Measurements from ENCODE around the gene SPRR4.
A peak's percentile ranks its signal among the peaks of the same experiment; 100 is the strongest.

The SPRR4 gene, protein sequence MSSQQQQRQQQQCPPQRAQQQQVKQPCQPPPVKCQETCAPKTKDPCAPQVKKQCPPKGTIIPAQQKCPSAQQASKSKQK

DNA sequence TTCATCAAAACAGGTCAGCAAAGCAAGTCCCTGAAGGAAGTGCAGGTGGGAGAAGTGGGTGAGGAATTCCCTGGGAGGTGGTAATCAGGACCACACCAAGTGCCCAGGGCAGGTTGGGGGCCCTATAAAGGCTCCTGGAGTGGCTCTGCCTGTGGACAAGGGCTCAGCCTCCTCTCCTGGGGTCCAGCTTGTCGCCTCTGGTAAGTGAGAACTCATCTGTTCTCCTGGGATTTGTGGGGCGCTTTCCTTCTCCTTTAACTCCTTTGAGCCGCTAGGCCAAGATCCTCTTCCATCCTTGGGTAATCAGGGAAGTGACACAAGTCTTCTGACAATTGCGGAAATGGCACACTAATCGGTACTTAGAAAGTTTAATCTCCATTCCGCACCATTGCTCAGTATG, at the start of gene SPRR4:
SPRR4 (plus strand) TSS at position 154 of the 400 bp plus-strand sequence. CDS start 1,243 bp downstream, outside the sequence.
- Mint-ChIP-seq H3K36me3 (no peaks in the 10 kb centered on the region), H3K4me3 (no peak within 1 kb of the TSS), H3K27ac (no peak within 1 kb of the TSS), H3K9me3 (no peaks in the 10 kb centered on the region), H3K4me1 (no peaks in the 10 kb centered on the region)
- no peak for DNase-seq (ENCODE audit: low spot score in 2 of 2)
- no peak for ATAC-seq

DNA sequence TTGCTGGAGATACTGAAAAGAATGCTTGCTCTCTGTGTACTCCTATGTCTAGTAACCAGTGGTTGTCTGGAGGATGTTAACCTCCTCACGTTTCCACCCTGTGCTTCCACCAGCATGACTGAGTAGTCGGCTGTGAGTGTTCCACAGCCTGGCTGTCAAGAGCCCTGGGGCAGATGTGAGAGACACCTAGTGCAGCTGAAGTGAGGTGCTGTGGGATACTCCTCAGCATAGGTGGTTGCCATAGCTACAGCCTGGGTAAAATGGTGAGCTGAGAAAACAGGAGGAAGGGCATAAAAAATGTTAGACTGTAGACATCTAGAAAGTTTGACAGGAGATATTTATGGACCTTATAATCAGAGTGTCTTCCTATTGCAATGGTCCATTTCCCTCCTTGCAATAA, 46.3 kb upstream of the SPRR4 start:
- ATAC-seq (no peak), DNase-seq (ENCODE audit: low spot score in 2 of 2) (no peak)
- Mint-ChIP-seq H3K36me3 (no peaks in the 10 kb centered on the region), H3K4me1 (no peaks in the 10 kb centered on the region), H3K9me3 (peaks cover 3% of the 10 kb centered on the region), H3K4me3 (no peak overlapping the region), H3K27ac (no peak overlapping the region)

DNA sequence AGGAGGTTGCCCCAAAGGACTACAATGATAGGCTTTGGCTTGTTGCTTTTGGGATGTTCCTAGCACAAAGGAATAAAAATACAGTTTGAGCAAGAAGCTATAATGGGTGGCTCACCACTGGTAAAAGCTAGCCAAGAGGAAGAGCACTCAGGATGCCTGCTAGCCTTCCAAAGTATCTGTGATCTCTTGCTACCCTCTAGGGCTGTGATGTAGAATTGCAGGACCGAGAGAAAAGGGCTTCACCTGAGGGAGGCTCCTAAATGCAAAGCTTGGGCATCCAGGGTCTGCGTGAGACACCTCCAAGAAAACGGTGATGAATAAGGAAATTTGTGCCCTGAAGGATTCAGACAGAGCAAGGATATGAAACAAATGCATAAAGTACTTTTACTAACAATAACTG, 44.4 kb upstream of the SPRR4 start:
- Mint-ChIP-seq H3K4me3 (no peak overlapping the region), H3K9me3 (peaks cover 3% of the 10 kb centered on the region), H3K4me1 (no peaks in the 10 kb centered on the region), H3K36me3 (no peaks in the 10 kb centered on the region), H3K27ac (no peak overlapping the region)
- no peak for DNase-seq (ENCODE audit: low spot score in 2 of 2)
- no peak for ATAC-seq

DNA sequence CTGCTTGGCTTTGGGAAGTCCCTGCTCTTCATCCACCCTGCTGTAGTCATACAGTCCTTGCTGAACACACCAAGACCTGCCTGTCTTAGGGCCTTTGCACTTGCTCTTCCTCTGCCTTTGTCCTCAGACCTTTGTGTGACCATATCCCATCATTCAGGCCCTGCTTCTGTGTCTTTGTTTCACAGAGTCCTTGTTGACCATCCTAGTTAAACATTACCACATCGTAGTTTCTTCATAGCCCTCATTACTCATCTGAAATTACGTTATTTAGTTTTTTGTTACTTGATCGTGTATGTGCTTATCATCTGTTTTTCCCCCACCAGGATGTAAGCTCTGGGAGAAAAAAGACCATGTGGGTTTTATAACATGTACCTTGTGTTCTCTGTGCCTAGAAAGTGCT, 41.8 kb upstream of the SPRR4 start:
- H3K27ac Mint-ChIP-seq = no peak overlapping the region
- H3K4me3 Mint-ChIP-seq = no peak overlapping the region
- H3K4me1 Mint-ChIP-seq = no peaks in the 10 kb centered on the region
- peaks cover 3% of the 10 kb centered on the region for H3K9me3 Mint-ChIP-seq
- no peaks in the 10 kb centered on the region for H3K36me3 Mint-ChIP-seq
- no peak for DNase-seq (ENCODE audit: low spot score in 2 of 2)
- ATAC-seq = no peak

DNA sequence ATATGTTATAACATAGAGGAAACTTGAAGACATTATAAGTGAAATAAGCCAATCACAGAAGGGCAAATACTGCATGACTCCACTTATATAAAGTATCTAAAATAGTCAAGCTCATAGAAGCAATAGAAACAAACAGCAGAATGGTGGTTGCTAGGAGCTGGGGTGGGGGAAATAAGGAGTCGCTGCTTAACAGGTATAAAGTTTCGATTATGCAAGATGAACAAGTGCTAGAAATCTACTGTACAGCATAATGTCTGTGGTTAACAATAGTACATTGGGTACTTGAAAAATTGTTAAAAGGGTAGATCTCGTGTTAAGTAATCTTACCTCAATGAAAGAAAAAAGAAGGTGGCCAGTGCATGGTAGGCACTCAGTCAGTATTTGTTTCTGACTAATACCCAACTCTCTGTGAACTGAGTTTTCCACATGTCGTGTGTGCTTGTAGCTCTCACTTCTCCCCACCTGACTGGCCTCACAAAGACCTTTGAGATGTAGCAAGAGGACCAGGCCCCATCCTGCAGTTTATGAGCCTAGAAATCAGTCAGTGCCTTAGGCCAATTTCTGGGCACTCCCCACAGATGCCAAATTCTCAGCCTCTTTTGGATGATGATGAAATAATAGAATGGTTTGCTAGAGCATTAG, 38.2 kb upstream of the SPRR4 start:
- H3K36me3 Mint-ChIP-seq = no peaks in the 10 kb centered on the region
- DNase-seq (ENCODE audit: low spot score in 2 of 2) = no peak
- H3K27ac Mint-ChIP-seq = no peak overlapping the region
- ATAC-seq = no peak
- no peak overlapping the region for H3K4me3 Mint-ChIP-seq
- H3K9me3 Mint-ChIP-seq = peaks cover 3% of the 10 kb centered on the region
- H3K4me1 Mint-ChIP-seq = no peaks in the 10 kb centered on the region

DNA sequence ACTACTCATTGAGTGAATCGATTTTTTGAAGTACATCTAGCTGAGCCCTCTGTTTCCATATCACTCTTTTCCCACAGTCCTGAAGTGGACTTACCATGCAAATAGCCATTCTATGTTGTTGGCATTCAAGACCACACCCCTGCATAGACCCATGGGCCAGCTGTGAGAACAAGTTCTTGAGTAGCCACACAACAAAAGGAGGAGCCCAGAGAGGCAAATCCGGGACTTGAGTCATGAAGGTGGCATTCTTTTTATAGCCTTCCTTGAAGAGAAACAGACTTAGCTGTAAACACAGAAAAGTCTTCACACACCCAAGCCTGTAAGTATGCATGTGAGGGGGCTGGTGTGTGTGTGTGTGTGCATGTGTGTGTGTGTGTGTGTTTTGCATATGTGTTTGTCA, 37.3 kb upstream of the SPRR4 start:
- no peaks in the 10 kb centered on the region for H3K4me1 Mint-ChIP-seq
- H3K36me3 Mint-ChIP-seq = no peaks in the 10 kb centered on the region
- no peak for ATAC-seq
- DNase-seq (ENCODE audit: low spot score in 2 of 2) = no peak
- no peak overlapping the region for H3K27ac Mint-ChIP-seq
- peaks cover 3% of the 10 kb centered on the region for H3K9me3 Mint-ChIP-seq
- no peak overlapping the region for H3K4me3 Mint-ChIP-seq

DNA sequence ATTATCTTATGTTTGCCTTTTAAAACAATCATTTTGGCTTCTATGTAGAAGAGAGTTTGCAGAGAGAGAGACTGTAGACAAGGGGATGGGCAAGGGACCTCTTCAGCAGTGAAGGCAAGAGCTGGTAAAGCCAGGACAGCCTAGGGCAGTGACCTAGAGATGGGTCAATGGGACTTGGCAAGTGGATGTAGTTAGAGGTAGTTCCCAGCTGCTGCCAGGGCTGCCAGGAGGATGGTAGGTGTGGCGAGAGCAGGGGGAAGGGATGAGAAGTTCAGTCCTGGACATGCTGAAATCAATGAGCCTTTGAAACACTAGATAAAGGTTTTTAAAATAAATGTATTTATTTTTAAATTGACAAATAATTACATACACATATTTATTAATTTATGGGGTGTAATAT, 29.8 kb upstream of the SPRR4 start:
- no peak for ATAC-seq
- Mint-ChIP-seq H3K4me3 (no peak overlapping the region), H3K27ac (no peak overlapping the region), H3K36me3 (no peaks in the 10 kb centered on the region), H3K9me3 (no peaks in the 10 kb centered on the region), H3K4me1 (no peaks in the 10 kb centered on the region)
- no peak for DNase-seq (ENCODE audit: low spot score in 2 of 2)

DNA sequence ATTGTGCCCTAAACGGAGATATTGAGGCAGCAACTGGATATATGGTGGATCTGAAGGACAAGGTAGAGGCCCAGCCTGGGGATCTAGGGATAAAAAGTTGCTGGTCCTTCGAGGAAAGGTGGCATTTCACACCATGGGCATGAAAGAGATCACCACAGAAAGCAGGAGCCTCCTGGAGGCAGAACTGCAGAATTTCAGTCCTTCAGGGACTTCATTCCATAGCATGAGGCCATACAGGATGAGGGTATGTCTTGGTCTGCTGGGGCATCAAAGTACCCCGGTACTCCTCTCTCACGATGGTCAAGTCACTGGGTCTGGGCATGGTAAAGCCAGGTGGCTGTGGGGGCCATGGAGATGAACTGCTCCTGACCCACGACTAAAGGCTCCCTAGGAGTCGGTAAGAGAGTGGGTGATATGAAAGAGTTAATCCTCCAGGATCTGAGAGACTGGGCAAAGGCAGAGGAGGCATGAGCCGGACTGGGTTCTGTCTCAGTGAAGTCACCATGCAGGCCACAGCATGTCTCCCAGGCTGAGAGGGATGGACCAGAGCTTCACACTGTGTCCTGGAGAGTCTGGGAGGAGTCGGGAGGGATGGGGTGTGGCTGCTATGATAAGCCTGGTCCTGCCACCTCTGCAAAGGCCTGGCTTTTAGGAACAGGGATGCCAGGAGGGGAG, 29.3 kb upstream of the SPRR4 start:
- H3K36me3 Mint-ChIP-seq = no peaks in the 10 kb centered on the region
- ATAC-seq (no peak), DNase-seq (ENCODE audit: low spot score in 2 of 2) (no peak)
- no peak overlapping the region for H3K4me3 Mint-ChIP-seq
- no peak overlapping the region for H3K27ac Mint-ChIP-seq
- no peaks in the 10 kb centered on the region for H3K4me1 Mint-ChIP-seq
- H3K9me3 Mint-ChIP-seq = no peaks in the 10 kb centered on the region

DNA sequence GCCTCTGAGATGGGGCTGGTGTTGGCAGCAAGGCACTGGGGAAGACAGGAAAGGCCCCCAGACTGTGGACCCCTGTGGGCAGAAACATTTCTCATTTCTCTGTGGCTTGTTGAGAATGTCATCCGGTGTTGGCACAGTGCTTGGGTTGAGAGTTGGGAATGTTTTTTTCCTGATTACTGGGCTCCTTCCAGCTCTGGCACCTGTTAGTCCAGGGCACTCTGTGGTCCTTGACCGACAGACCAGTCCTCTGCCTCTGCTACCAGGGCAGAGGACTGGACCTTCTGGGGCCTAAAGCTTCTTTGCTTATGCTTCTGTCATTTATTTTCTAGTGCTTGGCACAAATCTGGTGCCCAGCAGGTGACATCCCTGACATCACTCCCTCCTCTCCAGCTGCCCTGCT, 28.3 kb upstream of the SPRR4 start:
- DNase-seq (ENCODE audit: low spot score in 2 of 2) = no peak

DNA sequence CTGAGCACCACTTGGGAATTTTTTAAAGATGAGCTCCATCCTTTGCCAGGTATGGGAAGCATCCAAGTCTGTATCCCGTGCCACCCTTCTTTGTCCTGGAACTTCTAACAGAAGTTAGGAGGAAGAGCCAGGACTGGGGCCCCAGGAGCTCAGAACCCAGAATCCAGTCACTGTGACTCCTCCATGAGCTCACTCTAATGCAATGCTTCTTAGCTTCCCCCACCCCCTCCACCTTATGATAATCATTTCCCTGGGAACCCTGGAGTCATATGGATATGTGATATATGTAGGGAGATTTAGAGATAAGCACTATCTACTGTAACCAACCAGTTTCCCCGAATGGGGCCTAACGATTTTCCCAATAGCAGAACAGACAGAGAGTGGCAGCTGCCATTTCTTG, 24.2 kb upstream of the SPRR4 start:
- no peak for ATAC-seq
- Mint-ChIP-seq H3K36me3 (no peaks in the 10 kb centered on the region), H3K4me3 (no peak overlapping the region), H3K27ac (no peak overlapping the region), H3K4me1 (no peaks in the 10 kb centered on the region), H3K9me3 (no peaks in the 10 kb centered on the region)
- DNase-seq (ENCODE audit: low spot score in 2 of 2) = no peak

More for the DNA sequence above, 28.3 kb upstream of the SPRR4 start:
- H3K36me3 Mint-ChIP-seq = no peaks in the 10 kb centered on the region
- no peak overlapping the region for H3K4me3 Mint-ChIP-seq
- no peaks in the 10 kb centered on the region for H3K4me1 Mint-ChIP-seq
- no peak overlapping the region for H3K27ac Mint-ChIP-seq
- no peaks in the 10 kb centered on the region for H3K9me3 Mint-ChIP-seq
- no peak for ATAC-seq

DNA sequence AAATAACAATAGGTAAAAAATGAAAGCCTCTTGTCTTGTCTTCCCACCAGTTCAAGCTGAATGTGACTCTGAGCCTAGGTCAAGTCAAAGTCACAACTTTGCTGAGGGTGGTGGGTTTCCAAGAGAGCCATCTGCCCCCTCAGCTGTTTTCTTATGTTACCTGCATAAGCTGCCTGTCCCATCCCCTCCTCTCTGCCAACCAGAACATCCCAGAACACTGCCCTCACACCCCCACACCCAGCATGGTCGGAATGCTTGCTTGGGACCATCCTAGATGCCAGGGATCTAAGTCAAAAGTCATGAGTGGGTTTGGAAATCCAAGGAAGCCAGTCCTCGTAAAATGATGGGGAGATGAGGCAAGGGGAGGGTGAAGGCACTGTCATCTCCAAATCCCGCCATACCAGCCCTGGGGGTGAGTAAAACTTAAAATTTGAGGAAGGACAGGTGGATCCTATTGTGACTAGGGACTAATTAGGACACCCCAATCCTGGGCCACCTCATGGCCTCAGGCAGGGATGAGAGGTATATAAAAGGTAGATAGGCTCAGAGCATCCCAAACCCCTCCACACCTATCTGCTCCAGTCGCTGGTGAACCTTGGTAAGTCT, 23.7 kb upstream of the SPRR4 start, which contains the start of gene SPRR5:
SPRR5 (plus strand) TSS at position 556 of the 606 bp plus-strand sequence. CDS start 1,349 bp downstream, outside the sequence.
- Mint-ChIP-seq H3K27ac (no peak within 1 kb of the TSS), H3K9me3 (no peaks in the 10 kb centered on the region), H3K4me1 (no peaks in the 10 kb centered on the region), H3K36me3 (no peaks in the 10 kb centered on the region), H3K4me3 (no peak within 1 kb of the TSS)
- DNase-seq (ENCODE audit: low spot score in 2 of 2) (no peak), ATAC-seq (no peak)

DNA sequence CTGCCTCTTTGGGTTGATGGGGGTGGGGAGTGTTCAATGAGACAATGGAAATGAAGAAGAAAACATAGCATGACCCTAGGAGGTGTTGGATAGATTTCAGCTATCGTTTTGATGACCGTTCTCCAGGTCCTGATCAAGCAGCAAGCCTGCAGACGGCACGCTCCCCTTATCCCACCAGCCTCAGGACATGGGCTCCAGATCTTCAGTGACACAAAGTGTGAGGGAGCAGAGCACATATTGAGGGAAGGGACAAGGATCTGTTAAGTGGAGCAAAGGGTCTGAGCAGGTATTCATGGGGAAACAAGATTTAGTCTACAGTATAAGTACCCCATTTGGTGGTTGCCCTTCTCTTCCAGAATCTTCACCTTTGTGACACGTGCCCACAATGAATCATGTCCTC, 18.7 kb upstream of the SPRR4 start:
- H3K9me3 Mint-ChIP-seq = no peaks in the 10 kb centered on the region

DNA sequence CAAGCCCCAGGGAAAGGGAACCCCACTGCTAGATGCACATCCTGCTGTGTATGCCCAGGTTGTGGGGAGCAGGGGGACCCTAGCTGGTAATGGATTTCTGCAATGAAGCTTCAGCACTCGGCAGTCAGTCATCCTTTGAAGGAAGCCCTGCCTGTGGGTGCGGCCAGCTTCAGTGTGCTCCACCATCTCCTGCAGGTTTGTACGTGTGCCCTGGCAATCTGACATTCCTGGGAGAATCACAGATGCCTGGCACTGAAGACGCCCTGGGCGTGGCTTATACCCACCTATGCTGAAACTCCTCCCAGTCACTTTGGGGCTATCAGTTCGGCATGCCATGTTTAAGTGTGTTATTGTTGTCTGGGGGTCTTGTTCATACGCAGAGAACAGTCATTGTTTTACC, 16.7 kb upstream of the SPRR4 start:
- Mint-ChIP-seq H3K27ac (no peak overlapping the region), H3K36me3 (no peaks in the 10 kb centered on the region), H3K4me3 (no peak overlapping the region), H3K9me3 (no peaks in the 10 kb centered on the region), H3K4me1 (no peaks in the 10 kb centered on the region)
- DNase-seq (ENCODE audit: low spot score in 2 of 2) (peak in 1 of 2 donors; percentile 10), ATAC-seq (no peak)

More for the DNA sequence above, 18.7 kb upstream of the SPRR4 start:
- DNase-seq (ENCODE audit: low spot score in 2 of 2) = peak in 1 of 2 donors; percentile 23
- no peaks in the 10 kb centered on the region for H3K4me1 Mint-ChIP-seq
- no peaks in the 10 kb centered on the region for H3K36me3 Mint-ChIP-seq
- no peak overlapping the region for H3K27ac Mint-ChIP-seq
- no peak for ATAC-seq
- H3K4me3 Mint-ChIP-seq = no peak overlapping the region

DNA sequence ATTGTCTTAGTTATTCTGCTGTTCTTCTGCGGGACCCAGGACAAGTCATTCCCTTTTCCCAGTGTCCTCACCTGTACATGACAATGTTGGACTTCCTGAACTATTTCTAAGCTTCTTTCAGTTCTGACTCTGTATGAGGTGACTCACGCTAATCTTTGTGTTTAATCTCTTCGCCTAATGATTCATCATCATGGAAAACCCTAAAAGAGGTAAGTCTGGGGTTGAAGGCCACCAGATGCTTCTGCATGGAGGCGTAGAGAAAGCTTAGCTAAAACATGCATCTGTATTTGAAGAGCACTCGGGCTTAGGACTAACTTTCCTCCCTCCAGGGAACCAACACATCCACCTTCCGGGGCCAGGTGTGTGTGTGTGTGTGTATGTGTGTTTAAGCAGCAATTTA, 16.0 kb upstream of the SPRR4 start:
- H3K27ac Mint-ChIP-seq = no peak overlapping the region
- H3K4me1 Mint-ChIP-seq = no peaks in the 10 kb centered on the region
- DNase-seq (ENCODE audit: low spot score in 2 of 2) (peak in 1 of 2 donors; percentile 22), ATAC-seq (no peak)
- no peak overlapping the region for H3K4me3 Mint-ChIP-seq
- no peaks in the 10 kb centered on the region for H3K36me3 Mint-ChIP-seq
- H3K9me3 Mint-ChIP-seq = no peaks in the 10 kb centered on the region

DNA sequence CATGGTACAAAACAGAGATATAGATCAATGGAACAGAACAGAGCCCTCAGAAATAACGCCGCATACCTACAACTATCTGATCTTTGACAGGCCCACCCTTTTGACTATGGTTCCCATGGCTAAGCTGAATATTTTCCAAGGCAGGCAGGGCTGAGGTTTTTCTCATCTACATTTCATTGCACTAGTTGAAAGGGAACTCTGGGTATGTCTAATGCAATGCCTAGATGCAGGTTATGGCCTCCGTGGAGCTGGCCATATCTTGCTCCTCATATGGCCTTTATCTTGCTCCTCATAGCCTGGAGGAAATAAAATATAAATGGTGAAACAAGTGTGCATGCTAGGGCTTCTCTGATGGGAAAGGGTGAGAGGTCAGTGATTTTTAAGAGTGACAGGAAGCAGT, 12.9 kb upstream of the SPRR4 start:
- ATAC-seq = no peak
- H3K36me3 Mint-ChIP-seq = no peaks in the 10 kb centered on the region
- H3K9me3 Mint-ChIP-seq = no peaks in the 10 kb centered on the region
- no peaks in the 10 kb centered on the region for H3K4me1 Mint-ChIP-seq
- H3K4me3 Mint-ChIP-seq = no peak overlapping the region
- H3K27ac Mint-ChIP-seq = no peak overlapping the region
- DNase-seq (ENCODE audit: low spot score in 2 of 2) = no peak

DNA sequence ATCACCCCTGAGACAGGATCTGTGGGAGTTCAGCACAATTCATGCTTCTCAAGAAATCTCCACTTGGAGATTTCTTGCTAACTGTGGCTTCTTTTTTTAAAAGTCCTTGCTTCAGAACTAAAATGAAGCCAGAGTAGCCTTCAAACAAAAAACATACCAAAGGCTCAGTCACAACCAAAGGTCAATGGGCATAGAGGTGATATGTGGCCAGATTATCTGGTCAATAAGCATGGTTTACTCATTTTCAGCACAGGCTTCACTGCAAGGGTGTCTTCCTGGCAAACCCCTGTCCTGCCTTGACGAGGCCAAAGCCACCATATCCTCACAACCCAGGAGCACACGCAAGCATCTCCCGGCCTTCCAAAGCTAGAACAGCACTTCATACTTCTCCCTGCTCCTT, 11.2 kb upstream of the SPRR4 start:
- Mint-ChIP-seq H3K4me1 (no peaks in the 10 kb centered on the region), H3K4me3 (no peak overlapping the region), H3K27ac (no peak overlapping the region), H3K36me3 (no peaks in the 10 kb centered on the region), H3K9me3 (no peaks in the 10 kb centered on the region)
- DNase-seq (ENCODE audit: low spot score in 2 of 2) (no peak), ATAC-seq (no peak)

Data from stimulated activated effector memory CD8-positive, alpha-beta T cell treated with anti-CD3 and anti-CD28 coated beads, Interleukin-12 subunit alpha, Interleukin-12 subunit beta, amount 100 ng/mL, for 72 hours (primary cell).